NB4 (cell line): ENCODE results near the gene PHF20.

Experiments
- CTCF ChIP-seq: IDR thresholded peaks from one replicate; pipeline ENCODE4 v1.5.1; 2012; ENCODE audit warnings: low read depth, low read length
- MAX ChIP-seq: IDR thresholded peaks from 2 replicates; pipeline ENCODE4 v1.6.1; 2011; ENCODE audit warnings: low read depth, low read length

DNA sequence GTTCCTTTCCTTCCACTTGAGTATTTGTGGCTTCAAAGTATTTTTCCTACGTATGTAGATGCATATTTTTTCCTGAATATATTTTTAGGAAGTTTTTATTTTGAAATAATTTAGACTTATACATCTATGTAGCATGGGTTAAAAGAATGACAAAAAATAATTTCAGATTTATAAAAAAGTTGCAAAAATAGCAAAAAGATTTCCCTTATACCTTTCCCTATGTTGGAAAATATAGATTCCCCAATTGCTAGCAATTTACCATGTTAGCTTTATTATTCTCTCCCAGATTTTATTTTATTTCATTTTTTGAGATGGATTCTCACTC is 112.7 kb downstream of the PHF20 start:
- no peak for TF ChIP-seq CTCF
- no peak for TF ChIP-seq MAX
